ENCODE measurements around the gene METTL25.

The METTL25 gene

DNA sequence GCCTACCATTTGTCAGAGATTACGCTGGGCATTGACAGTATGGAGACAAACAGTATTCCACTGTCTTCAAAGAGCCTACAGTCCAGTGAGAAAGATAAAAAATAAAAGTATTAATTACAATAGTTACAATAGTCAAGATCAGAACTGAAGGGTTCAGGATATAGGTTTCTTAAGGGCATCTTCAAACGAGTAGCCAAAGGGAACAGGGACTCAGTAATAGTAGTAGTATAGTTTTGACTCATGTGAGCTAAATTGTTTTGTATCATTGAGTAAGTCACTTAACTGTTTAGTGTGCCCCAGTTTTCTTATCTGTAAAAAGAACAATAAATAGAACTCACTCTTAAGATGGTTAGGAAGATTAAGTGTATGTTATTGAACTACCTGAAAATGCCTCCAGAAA, 123.6 kb downstream of the METTL25 start:
- Histone ChIP-seq H3K79me2 (no peaks in the 10 kb centered on the region), H3K4me1 (no peaks in the 10 kb centered on the region), H3K9ac (no peak overlapping the region), H3K27me3 (ENCODE audit: control insufficient read depth, insufficient read depth, low read length) (no peaks in the 10 kb centered on the region), H3K36me3 (ENCODE audit: control insufficient read depth, insufficient read depth, low read length) (no peaks in the 10 kb centered on the region), H2AFZ (no peak overlapping the region), H3K9me3 (ENCODE audit: control insufficient read depth, low read length) (no peaks in the 10 kb centered on the region), H3K4me3 (ENCODE audit: low read depth, low read length) (no peak overlapping the region), H3K27ac (no peak overlapping the region), H3K4me2 (ENCODE audit: low read length) (no peak overlapping the region)
- TF ChIP-seq CTCF (IDR thresholded peaks at IDR 0.05): no peak

GRCh38 chr12:82486524-82487235, 128.4 kb downstream of the METTL25 start:
- Histone ChIP-seq H3K4me1 (no peaks in the 10 kb centered on the region), H3K79me2 (no peaks in the 10 kb centered on the region), H3K4me3 (ENCODE audit: low read depth, low read length) (no peak overlapping the region), H3K9ac (no peak overlapping the region), H3K4me2 (ENCODE audit: low read length) (no peak overlapping the region), H3K9me3 (ENCODE audit: control insufficient read depth, low read length) (no peaks in the 10 kb centered on the region), H3K27ac (no peak overlapping the region), H2AFZ (no peak overlapping the region), H3K36me3 (ENCODE audit: control insufficient read depth, insufficient read depth, low read length) (no peaks in the 10 kb centered on the region), H3K27me3 (ENCODE audit: control insufficient read depth, insufficient read depth, low read length) (no peaks in the 10 kb centered on the region)
- TF ChIP-seq CTCF (IDR thresholded peaks at IDR 0.05): no peak

- H3K27ac ChIP-seq: no peak overlapping the region
These were observed 146.1 kb downstream of the METTL25 start for GRCh38 chr12:82504409-82504808.

DNA sequence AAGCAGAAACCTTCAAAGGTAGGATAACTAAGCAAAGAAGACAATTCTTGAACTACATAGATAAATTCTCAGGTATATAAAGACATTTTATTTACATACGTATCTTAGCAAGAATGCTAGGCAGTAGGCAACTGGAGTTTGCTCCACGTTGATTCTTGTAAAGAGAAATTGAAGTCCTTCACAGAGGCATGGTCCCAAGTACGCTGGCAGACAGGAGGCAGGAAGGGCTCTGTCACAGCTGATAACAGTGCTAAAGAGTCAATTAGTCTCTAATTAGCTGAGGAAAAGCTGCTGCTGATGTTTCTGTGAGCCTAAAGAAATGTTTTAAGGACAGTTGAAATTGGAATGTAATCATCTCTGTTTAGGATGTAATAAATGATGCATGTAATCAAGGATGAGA, 146.8 kb downstream of the METTL25 start:
- Histone ChIP-seq H3K9ac (no peak overlapping the region), H3K27ac (no peak overlapping the region), H2AFZ (no peak overlapping the region), H3K9me3 (ENCODE audit: control insufficient read depth, low read length) (no peaks in the 10 kb centered on the region), H3K36me3 (ENCODE audit: control insufficient read depth, insufficient read depth, low read length) (no peaks in the 10 kb centered on the region), H3K4me2 (ENCODE audit: low read length) (no peak overlapping the region), H3K27me3 (ENCODE audit: control insufficient read depth, insufficient read depth, low read length) (no peaks in the 10 kb centered on the region), H3K4me3 (ENCODE audit: low read depth, low read length) (no peak overlapping the region), H3K79me2 (no peaks in the 10 kb centered on the region), H3K4me1 (no peaks in the 10 kb centered on the region)
- TF ChIP-seq CTCF (IDR thresholded peaks at IDR 0.05): no peak

More at GRCh38 chr12:82504409-82504808, 146.1 kb downstream of the METTL25 start:
- Histone ChIP-seq H3K4me2 (ENCODE audit: low read length) (no peak overlapping the region), H3K27me3 (ENCODE audit: control insufficient read depth, insufficient read depth, low read length) (no peaks in the 10 kb centered on the region), H3K9me3 (ENCODE audit: control insufficient read depth, low read length) (no peaks in the 10 kb centered on the region), H3K4me3 (ENCODE audit: low read depth, low read length) (no peak overlapping the region), H3K9ac (no peak overlapping the region), H3K4me1 (no peaks in the 10 kb centered on the region), H3K79me2 (no peaks in the 10 kb centered on the region), H2AFZ (no peak overlapping the region), H3K36me3 (ENCODE audit: control insufficient read depth, insufficient read depth, low read length) (no peaks in the 10 kb centered on the region)
- TF ChIP-seq CTCF (IDR thresholded peaks at IDR 0.05): no peak

GRCh38 chr12:82507686-82508085, 149.4 kb downstream of the METTL25 start:
- no peak overlapping the region for H3K4me3 ChIP-seq (ENCODE audit: low read depth, low read length)
- no peaks in the 10 kb centered on the region for H3K36me3 ChIP-seq (ENCODE audit: control insufficient read depth, insufficient read depth, low read length)
- no peak overlapping the region for H2AFZ ChIP-seq
- TF ChIP-seq CTCF (IDR thresholded peaks at IDR 0.05): no peak
- no peaks in the 10 kb centered on the region for H3K9me3 ChIP-seq (ENCODE audit: control insufficient read depth, low read length)
- H3K27ac ChIP-seq: no peak overlapping the region
- no peak overlapping the region for H3K9ac ChIP-seq
- H3K4me2 ChIP-seq (ENCODE audit: low read length): no peak overlapping the region
- no peaks in the 10 kb centered on the region for H3K27me3 ChIP-seq (ENCODE audit: control insufficient read depth, insufficient read depth, low read length)
- H3K4me1 ChIP-seq: no peaks in the 10 kb centered on the region
- no peaks in the 10 kb centered on the region for H3K79me2 ChIP-seq

Measured in parathyroid adenoma (tissue), 2 donors.